SU-DHL-6 (cell line): Measurements from ENCODE around the gene ARL8B.

Experiments
- CTCF ChIP-seq: fragments of 200-600 bp; sonication (generic); IDR thresholded peaks from one replicate; pipeline ENCODE4 v1.5.1; 2017; ENCODE audit warnings: antibody characterized with exemption, mild to moderate bottlenecking, low read length, moderate library complexity; ENCODE audit not compliant: insufficient read depth, poor library complexity, severe bottlenecking
- EZH2phosphoT487 ChIP-seq: fragments of 200-600 bp; sonication (generic), shearing (Covaris generic); conservative IDR thresholded peaks from 2 replicates; pipeline ENCODE4 v1.6.1; 2018; ENCODE audit warnings: mild to moderate bottlenecking, antibody characterized with exemption, low read length, moderate library complexity, mixed read lengths

- no peak for TF ChIP-seq CTCF
- TF ChIP-seq EZH2phosphoT487: no peak
These were observed 48.6 kb upstream of the ARL8B start for GRCh38 chr3:5073374-5074085.
